HG02759 (cell line): ENCODE data around the gene GRIFIN.

Source experiments
- ATAC-seq: cut with Tn5 transposase; IDR thresholded peaks from one replicate; pipeline ENCODE4 v1.9.1; 2021; ENCODE audit warnings: mild to moderate bottlenecking, moderate library complexity; ENCODE audit not compliant: unreplicated experiment

Gene GRIFIN

DNA sequence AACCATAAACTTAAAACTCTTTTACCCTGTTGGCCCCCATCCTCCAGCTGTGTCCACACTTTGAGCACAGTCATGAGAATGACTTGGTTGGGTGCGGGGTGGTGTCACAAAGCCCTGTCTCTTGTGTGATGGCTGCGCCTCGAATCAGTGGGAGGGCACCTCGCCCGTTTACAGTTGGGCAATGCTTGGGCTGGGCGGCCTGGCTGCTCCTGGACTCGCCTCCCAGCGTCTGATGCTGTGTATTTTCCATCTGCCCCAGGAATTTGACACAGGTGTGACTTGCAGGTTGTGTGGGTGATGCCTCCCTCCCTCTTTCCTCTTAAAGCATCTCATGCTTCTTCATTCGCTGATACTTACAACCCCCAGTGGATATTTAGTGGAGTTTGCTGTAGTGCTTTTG is 39.1 kb downstream of the GRIFIN start:
- no peak for ATAC-seq

DNA sequence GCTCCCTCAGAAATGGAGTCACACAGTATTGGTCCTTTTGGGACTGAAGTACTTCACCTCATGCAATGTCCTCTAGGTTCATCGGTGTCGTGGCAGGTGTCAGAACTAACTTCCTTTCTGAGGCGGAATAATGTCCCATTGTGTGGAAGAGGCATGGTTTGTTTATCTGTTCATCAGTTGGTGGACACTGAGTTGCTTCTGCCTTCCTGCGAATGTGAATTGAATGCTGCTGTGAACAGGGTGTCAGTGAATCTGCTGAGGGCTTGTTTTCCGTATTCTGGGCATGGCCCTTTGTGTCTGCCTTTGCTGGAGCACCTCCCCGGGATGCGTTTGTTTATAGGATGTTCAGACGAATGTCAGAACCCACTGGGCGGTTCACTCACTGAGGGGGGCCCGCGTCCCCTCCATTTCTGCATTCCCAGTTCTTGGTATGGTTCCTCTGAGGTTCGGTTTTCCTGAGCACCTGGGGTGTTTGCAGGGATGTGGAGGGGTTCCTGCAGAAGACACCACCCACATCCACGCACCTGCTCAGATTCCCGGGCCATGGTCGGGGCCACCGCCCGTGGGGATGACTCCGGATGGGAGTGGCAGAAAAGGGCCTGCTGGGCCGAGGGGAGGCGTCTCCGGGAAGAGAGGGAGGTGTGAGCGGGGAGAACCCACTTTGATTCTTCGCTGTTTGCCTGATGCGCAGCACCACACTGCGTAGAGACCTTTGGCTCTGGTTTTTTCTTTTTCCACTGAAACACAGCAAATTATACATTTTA is 39.7 kb downstream of the GRIFIN start:
- no peak for ATAC-seq

DNA sequence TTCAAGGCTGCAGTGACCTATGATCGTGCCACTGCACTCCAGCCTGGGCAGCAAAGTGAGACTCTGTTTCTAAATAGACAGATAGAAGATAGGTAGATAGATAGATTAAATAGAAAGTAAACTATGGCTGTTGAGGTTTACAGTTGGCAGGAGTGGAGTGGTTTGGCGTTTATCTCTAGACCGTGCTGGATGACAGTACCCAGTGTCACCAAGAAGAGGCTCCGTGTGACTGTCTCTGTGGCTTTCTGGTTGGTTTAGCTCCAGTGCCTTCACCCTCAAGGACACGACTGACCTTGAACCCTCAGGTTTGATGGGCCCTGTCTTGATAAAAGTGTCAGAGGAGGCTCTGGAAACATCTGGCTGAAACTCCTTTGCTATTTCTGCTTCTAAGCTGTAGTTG is 41.1 kb downstream of the GRIFIN start:
- ATAC-seq = no peak

DNA sequence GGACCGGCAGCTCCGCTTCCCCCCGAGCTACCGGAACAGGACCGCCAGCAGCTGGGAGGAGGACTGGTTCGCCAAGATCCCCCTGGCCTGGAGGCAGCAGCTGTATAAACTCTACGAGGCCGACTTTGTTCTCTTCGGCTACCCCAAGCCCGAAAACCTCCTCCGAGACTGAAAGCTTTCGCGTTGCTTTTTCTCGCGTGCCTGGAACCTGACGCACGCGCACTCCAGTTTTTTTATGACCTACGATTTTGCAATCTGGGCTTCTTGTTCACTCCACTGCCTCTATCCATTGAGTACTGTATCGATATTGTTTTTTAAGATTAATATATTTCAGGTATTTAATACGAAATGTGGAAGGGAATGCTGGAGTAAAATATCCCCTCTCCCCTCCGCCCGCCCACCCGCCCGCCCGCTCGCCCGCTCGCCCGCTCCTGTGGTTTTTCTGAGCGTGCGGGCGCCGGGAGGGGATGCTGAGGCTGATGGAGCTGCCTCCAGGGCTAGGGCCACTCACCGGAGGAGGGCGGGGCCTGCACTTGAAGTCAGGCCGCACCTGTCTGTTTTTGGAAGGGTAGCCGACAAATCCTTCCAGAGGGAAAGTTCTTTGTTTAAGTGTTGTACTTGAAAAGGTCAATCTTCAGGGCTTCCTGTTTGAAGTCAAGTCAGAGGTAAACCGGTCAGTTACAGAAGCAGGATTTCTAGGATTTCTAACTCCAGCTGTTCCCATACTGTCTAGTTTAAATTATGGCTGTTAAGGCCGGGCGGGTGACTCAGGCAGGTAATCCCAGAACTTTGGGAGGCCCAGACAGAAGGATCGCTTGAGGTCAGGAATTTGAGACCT is 42.3 kb downstream of the GRIFIN start:
- ATAC-seq = no peak

DNA sequence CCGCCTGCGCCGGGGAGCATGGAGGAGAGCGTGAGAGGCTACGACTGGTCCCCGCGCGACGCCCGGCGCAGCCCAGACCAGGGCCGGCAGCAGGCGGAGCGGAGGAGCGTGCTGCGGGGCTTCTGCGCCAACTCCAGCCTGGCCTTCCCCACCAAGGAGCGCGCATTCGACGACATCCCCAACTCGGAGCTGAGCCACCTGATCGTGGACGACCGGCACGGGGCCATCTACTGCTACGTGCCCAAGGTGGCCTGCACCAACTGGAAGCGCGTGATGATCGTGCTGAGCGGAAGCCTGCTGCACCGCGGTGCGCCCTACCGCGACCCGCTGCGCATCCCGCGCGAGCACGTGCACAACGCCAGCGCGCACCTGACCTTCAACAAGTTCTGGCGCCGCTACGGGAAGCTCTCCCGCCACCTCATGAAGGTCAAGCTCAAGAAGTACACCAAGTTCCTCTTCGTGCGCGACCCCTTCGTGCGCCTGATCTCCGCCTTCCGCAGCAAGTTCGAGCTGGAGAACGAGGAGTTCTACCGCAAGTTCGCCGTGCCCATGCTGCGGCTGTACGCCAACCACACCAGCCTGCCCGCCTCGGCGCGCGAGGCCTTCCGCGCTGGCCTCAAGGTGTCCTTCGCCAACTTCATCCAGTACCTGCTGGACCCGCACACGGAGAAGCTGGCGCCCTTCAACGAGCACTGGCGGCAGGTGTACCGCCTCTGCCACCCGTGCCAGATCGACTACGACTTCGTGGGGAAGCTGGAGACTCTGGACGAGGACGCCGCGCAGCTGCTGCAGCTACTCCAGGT is 43.1 kb downstream of the GRIFIN start:
- ATAC-seq = no peak

DNA sequence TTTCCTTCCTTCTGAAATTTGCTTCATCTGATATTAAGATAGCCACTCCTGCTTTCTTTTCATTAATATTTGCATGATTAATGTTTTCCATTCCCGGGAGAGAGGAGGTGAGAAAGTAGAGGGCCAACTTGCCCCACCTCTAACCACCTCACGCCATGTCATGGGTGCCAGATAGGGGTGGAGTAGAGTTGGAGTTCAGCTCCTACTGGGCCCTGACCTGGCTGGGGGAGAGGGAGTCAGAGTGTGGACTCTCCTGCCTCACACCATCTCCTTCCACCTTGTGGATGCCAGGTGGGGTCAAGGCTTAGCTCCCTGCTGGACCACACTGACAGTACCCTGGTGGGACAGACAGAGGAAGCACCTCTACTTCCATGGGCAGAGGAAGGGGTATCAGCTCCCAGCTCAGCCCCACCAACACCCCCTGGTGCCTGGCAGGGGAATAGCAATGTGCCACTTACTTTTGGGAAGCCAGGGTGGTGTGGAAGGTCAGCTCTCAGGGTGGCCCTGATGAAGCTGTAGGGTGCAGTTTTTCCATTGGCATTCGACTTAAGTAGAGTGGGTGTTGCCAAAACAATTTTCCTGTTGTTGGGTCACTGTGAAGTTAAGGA is 44.8 kb downstream of the GRIFIN start:
- ATAC-seq = no peak

DNA sequence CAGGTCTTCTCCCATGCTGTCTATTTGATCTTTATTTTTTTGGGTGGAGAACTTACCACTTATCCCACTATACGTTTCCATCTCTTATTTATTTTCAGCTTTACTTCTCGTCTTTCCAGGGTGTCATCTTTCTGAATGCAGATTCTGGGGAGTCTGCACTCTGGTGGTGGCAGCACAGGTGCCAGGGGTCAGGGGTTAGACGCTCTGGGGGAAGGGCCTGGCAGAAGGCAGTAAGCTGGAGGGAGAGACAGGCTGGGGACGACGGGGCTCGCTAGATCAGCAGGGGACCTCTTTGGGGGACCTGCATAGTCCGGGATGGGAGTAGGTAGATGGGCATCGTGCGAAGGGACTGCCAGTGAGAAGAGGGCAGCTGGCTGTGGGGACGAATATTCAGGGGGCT is 50.4 kb downstream of the GRIFIN start:
- no peak for ATAC-seq
